Naive thymus-derived CD8-positive, alpha-beta T cell (primary cell): ENCODE measurements around the gene TSEN54. TPM values are rescaled to one million over a fixed set of nuclear protein-coding genes. Genes with fewer than 3 reads are reported as not detected.

ENCODE experiments used
- ATAC-seq, 2 donors: fragments of 150-1000 bp; cut with Tn5 transposase in 1 of 2; sonication (Bioruptor Pico), chemical (Tn5 transposase) in 1 of 2; 1 replicate in 1 of 2; 2 replicates in 1 of 2; pipeline ENCODE4 v1.10.0; 2021; ENCODE audit warnings: mild to moderate bottlenecking in 2 of 2, moderate library complexity in 2 of 2
- POLR2A ChIA-PET: fragments of 350-600 bp; sonication (Branson Sonifier 250); formaldehyde crosslinking; loops from one replicate; lab custom pipeline; 2021; ENCODE audit warnings: antibody characterized with exemption; lab: Charles Lee
- DNase-seq, 10 donors: peaks; one replicate each; pipeline versions ENCODE4 v3.0.0 to v3.0.0-alpha.2; 2020 to 2022
- H3K27ac Mint-ChIP-seq, 10 donors: one replicate each; pipeline ENCODE4 v1.8.0; 2020 to 2022; ENCODE audit warnings: mild to moderate bottlenecking in 10 of 10, mixed read lengths in 10 of 10, moderate library complexity in 4 of 10, inconsistent platforms in 1 of 10
- H3K27me3 Mint-ChIP-seq, 5 donors: one replicate each; pipeline ENCODE4 v1.8.0; 2021 to 2022; ENCODE audit warnings: mixed read lengths in 5 of 5
- H3K36me3 Mint-ChIP-seq, 3 donors: one replicate each; pipeline ENCODE4 v1.8.0; 2020 to 2022; ENCODE audit warnings: mixed read lengths in 3 of 3, mild to moderate bottlenecking in 2 of 3, inconsistent platforms in 1 of 3
- H3K4me1 Mint-ChIP-seq, 4 donors: one replicate each; pipeline ENCODE4 v1.8.0; 2021 to 2022; ENCODE audit warnings: mixed read lengths in 4 of 4
- H3K4me3 Mint-ChIP-seq, 10 donors: one replicate each; pipeline ENCODE4 v1.8.0; 2020 to 2022; ENCODE audit warnings: mild to moderate bottlenecking in 10 of 10, mixed read lengths in 10 of 10, moderate library complexity in 6 of 10, inconsistent platforms in 1 of 10
- H3K9me3 Mint-ChIP-seq, 9 donors: one replicate each; pipeline ENCODE4 v1.8.0; 2020 to 2022; ENCODE audit warnings: mixed read lengths in 9 of 9, mild to moderate bottlenecking in 3 of 9, inconsistent platforms in 1 of 9, moderate library complexity in 1 of 9
- microRNA-seq: library from miRNA; unstranded; fragments of <30 nt; microRNA quantifications from one replicate; pipeline ENCODE4 v1.2.0, GENCODE V29; 2022; ENCODE audit warnings: borderline microRNAs expressed
- polyA plus RNA-seq, 3 donors: library from polyadenylated mRNA; unstranded; fragments of 300-500 nt; fragmentation: Illumina TruSeq; gene quantifications; one replicate each; pipeline ENCODE4 v1.2.3, GENCODE V29; 2021
- total RNA-seq, 8 experiments: library from RNA in 2 of 8; stranded (reverse) in 2 of 8; gene quantifications; one replicate each; pipeline ENCODE4 v1.2.3 and lab custom pipeline; 2021 to 2026

Gene TSEN54
- total and polyA plus RNA-seq, 5 experiments from 2014 or later = 53.1 to 121 (median 98.2) TPM

GRCh38 chr17:75573540-75573957 lies 57.2 kb downstream of the TSEN54 start:
- Mint-ChIP-seq H3K36me3 (no peaks in the 10 kb centered on the region), H3K4me3 (no peak overlapping the region), H3K9me3 (no peaks in the 10 kb centered on the region), H3K27me3 (no peaks in the 10 kb centered on the region), H3K4me1 (peaks cover 0 to 6% (median 0%) of the 10 kb centered on the region in 4 donors), H3K27ac (no peak overlapping the region)
- ATAC-seq (no peak), DNase-seq (no peak)
- POLR2A ChIA-PET = no interaction called here

- Mint-ChIP-seq H3K27ac (no peak overlapping the region), H3K4me3 (no peak overlapping the region)
- POLR2A ChIA-PET = no interaction called here
Measured at GRCh38 chr17:75573994-75574393, 57.7 kb downstream of the TSEN54 start.

More at GRCh38 chr17:75573994-75574393, 57.7 kb downstream of the TSEN54 start:
- Mint-ChIP-seq H3K27me3 (no peaks in the 10 kb centered on the region), H3K36me3 (no peaks in the 10 kb centered on the region), H3K9me3 (no peaks in the 10 kb centered on the region), H3K4me1 (peaks cover 0 to 6% (median 1%) of the 10 kb centered on the region in 4 donors)
- no peak for DNase-seq
- ATAC-seq = no peak

Small RNA genes within 50 kb of the gene (microRNA-seq; reads per million reads assigned to microRNA genes)
- not detected for gene MIR6785

Other genes starting within 250 kb of the TSEN54 start
- gene MIF4GD, start 245.3 kb upstream of the TSEN54 start, total RNA-seq = 10 to 100 TPM; 37.3 to 39.4 TPM
- 10 to 100 TPM; 76.2 to 96.6 (median 90.5) TPM for gene MIF4GD, start 245.3 kb upstream of the TSEN54 start, polyA plus RNA-seq
- 10 to 100 TPM; 20.5 to 22.5 TPM for gene SLC25A19, start 227.1 kb upstream of the TSEN54 start, total RNA-seq
- 10 to 100 TPM; 11.2 to 15.4 (median 13.3) TPM for gene SLC25A19, start 227.1 kb upstream of the TSEN54 start, polyA plus RNA-seq
- gene GRB2, start 110.8 kb upstream of the TSEN54 start, total RNA-seq = 100 to 1,000 TPM; 143 to 145 TPM
- 100 to 1,000 TPM; 130 to 162 (median 154) TPM for gene GRB2, start 110.8 kb upstream of the TSEN54 start, polyA plus RNA-seq
- 100 to 1,000 TPM; 102 to 108 TPM for gene TMEM94, start 59.9 kb upstream of the TSEN54 start, total RNA-seq
- gene TMEM94, start 59.9 kb upstream of the TSEN54 start, polyA plus RNA-seq = 10 to 100 TPM in 2 of 3 donors, 1 to 10 TPM in 1; 8.4 to 23.5 (median 11.5) TPM
- under 1 TPM; 0.65 to 0.80 TPM for gene CASKIN2, start 991 bp upstream of the TSEN54 start, total RNA-seq
- under 1 TPM; 0.05 to 0.62 (median 0.61) TPM for gene CASKIN2, start 991 bp upstream of the TSEN54 start, polyA plus RNA-seq
- 10 to 100 TPM; 30.3 to 30.6 TPM for gene LLGL2, start 9.2 kb downstream of the TSEN54 start, total RNA-seq
- 10 to 100 TPM; 13.4 to 21.8 (median 15.0) TPM for gene LLGL2, start 9.2 kb downstream of the TSEN54 start, polyA plus RNA-seq
- 100 to 1,000 TPM; 412 to 418 TPM for gene MYO15B, start 71.3 kb downstream of the TSEN54 start, total RNA-seq
- gene MYO15B, start 71.3 kb downstream of the TSEN54 start, polyA plus RNA-seq = 1 to 10 TPM; 1.9 to 3.2 (median 2.5) TPM
- gene SMIM5, start 116.9 kb downstream of the TSEN54 start, total RNA-seq = 1 to 10 TPM in 1 of 2 experiments, under 1 TPM in 1; 0.82 to 1.3 TPM
- gene SMIM5, start 116.9 kb downstream of the TSEN54 start, polyA plus RNA-seq = under 1 TPM in 2 of 3 donors, not detected in 1; 0.06 to 0.13 TPM
- gene RECQL5, start 150.6 kb downstream of the TSEN54 start, total RNA-seq = 10 to 100 TPM; 76.0 to 79.0 TPM
- 10 to 100 TPM; 12.3 to 23.4 (median 19.3) TPM for gene RECQL5, start 150.6 kb downstream of the TSEN54 start, polyA plus RNA-seq
- 100 to 1,000 TPM in 1 of 2 experiments, 10 to 100 TPM in 1; 99.2 to 121 TPM for gene SAP30BP, start 150.8 kb downstream of the TSEN54 start, total RNA-seq
- 10 to 100 TPM; 57.8 to 72.0 (median 69.6) TPM for gene SAP30BP, start 150.8 kb downstream of the TSEN54 start, polyA plus RNA-seq
- gene ITGB4, start 204.9 kb downstream of the TSEN54 start, total RNA-seq = 1 to 10 TPM; 1.5 to 2.4 TPM
- gene ITGB4, start 204.9 kb downstream of the TSEN54 start, polyA plus RNA-seq = 1 to 10 TPM in 2 of 3 donors, under 1 TPM in 1; 0.35 to 1.9 (median 1.4) TPM
- 10 to 100 TPM; 14.8 to 18.0 TPM for gene GALK1, start 248.7 kb downstream of the TSEN54 start, total RNA-seq
- gene GALK1, start 248.7 kb downstream of the TSEN54 start, polyA plus RNA-seq = 10 to 100 TPM in 2 of 3 donors, 1 to 10 TPM in 1; 9.5 to 14.4 (median 13.9) TPM